Bone marrow (tissue), 2 donors: ENCODE results near the gene AK5.

Experiments
- DNase-seq, 2 donors: peaks; one replicate each; lab custom pipeline; 2025; lab: John Stamatoyannopoulos, UW

Gene AK5

DNA sequence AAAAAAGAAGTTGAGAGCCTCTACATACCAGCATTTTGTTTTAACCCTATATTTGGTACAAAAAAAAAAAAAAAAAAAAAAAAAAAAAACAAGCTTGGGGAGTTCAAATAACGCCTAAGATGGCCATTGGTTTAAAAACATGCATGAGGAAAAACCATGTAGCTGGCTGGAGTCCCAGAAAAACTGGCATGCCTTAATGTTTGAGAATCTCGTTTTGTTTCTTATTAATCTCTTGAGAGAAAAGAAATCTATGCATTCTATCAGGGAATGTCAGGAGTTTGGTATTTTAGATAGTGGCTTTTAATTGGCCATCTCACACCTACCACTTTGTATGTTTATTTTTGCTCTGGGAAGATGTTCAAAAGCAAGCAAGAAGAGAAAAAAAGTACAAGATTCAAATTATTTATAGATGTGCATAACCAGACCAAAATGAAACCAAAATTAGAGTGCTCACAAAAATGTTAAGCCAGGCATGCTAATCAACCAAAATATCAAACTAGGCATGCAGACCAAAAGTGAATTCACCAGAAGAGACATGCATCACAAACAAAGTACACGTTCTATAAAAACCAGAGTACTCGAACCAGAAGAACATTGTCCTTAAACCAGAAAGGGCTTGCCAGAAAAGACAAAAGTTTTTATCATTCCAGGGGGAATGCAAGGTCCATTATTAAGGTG is 156.6 kb downstream of the AK5 start:
- no peak for DNase-seq

DNA sequence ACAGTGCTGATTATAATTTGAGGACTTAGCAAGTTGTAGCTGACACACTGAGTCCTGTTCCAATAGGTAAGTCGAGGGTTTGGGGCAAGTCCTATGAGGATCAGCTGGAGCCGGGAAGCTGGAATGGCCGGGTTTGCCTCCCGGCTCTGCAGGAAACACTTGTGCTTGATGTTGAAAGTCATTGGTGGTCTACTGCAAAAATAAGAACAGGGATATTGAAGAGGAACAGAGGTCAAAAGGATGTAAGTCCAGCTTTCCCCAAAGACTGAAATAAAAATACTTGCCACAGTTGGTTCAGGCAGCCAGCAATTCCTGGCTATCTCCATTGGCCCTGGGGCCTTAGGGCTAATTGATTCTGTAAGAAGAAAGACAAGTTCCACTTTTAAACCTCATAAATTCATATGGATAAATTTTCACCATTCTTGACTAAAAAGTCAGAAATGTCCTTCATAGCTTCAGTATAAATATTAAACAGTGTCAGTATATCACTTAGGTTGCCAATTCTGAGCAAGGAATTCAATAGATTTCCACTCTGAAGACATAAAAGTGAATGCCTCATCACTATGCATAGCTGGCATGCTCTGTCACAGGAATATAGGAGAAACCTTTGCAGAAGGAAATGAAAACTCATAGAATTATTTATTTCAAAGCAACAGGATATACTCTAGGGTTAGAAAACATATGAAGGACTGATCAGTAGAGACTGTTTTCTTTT is 165.2 kb downstream of the AK5 start:
- DNase-seq: no peak

DNA sequence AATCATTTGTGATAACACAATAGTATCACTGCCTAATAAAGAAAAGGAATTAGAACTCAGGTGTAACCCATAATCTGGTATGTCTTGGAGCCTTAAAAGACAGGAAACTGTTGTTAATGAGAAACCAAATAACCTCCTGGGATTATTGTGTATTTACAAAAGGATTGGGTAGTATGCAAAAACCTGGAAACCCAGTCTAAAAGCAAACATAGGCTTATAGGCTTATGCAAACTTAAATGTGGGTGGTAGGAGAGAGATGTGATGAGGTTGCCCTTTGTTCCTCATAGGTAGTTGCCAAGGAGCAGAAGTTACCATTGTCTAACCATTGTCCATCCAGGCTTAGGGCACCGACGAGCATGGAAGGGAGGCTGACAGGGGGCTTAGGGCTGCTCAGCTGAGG is 165.8 kb downstream of the AK5 start:
- no peak for DNase-seq

DNA sequence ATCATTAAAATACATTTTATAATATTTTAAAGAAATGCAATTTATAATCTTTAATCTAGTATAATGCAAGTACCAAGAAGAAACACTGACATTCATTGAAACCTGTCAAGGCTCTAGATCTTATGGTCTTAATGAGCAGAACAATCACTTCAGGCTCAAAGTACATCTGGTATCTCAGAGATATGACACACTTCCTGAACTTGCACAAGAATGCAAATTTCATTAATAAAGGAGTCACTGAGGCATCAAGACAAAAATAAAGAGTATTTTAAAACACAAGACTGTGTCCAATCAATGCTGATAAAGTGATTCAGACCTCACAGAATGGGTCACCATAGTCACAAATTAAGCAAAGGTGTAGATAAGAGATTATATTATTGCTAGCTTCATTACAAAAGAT is 178.1 kb downstream of the AK5 start:
- DNase-seq: no peak

DNA sequence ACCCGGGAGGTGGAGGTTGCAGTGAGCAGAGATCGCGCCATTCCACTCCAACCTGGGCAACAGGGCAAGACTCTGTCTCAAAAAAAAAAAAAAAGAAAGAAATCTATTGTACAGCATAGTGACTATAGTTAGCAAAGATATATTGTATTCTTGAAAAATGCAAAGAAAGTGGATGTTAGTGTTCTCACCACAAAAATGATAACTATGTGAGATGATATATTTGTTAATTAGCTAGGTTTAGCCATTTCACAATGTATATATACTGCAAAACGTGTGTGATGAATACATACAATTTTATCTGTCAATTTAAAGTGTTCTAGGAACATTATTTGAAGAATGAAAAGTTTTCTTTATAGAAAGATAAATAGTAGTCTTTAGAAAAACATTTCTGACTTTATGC is 179.9 kb downstream of the AK5 start:
- DNase-seq: no peak

DNA sequence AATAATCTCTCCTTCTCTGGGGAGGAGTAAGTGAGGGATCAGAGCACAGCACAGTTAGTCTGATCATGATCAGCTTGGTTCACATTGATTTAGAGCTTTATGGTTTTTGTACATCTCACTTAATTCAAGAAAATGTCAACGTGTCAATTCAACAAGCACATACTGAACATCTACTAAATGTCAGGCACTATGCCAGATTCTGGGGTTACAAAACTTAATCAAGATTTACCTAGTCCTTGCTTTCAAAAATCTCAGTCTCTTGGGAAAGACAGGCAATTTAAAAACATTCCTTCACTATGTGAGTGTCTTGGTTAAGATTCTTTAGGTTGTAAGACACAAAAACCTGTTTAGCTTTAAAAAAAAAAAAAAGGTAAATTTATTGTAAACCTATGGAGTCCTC is 181.4 kb downstream of the AK5 start:
- DNase-seq: no peak

DNA sequence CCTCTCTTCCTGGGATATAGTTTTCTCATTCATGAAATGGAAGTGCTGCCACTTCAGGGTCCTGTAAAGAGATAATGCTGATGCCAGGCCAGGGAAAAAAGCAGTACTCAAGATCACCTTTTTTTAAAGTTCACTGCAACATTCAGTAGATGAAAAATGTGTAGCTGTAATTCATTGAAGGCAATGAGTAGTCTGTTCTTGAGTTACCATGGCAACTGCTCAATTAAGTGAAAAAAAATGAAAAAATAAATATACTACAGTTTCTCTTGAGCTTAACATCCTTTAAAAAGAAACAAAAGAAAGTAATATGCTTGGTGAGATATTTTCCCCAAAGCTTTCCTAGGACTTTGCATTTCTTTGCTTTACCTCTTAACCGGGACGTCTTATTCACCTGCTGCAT is 183.3 kb downstream of the AK5 start:
- no peak for DNase-seq

DNA sequence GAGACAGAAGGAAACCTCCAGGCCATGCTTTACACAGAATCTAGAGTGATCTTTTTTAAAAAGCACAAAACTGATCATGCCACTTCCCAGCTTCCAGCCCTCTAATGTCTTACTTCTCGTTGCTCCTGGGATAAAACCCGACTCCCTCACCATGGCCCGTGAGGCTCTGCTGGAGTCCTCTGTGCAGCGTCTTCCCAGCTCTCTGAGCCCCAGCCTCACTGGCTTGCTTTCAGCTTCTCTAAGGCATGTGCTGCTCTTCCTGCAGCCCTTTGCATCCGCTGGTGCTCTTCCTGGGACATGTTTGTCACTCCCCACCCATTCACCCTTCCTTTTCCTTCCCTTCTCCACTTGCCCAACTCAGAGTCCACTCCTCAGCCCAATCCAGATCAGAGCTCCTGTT is 184.1 kb downstream of the AK5 start:
- DNase-seq: no peak

DNA sequence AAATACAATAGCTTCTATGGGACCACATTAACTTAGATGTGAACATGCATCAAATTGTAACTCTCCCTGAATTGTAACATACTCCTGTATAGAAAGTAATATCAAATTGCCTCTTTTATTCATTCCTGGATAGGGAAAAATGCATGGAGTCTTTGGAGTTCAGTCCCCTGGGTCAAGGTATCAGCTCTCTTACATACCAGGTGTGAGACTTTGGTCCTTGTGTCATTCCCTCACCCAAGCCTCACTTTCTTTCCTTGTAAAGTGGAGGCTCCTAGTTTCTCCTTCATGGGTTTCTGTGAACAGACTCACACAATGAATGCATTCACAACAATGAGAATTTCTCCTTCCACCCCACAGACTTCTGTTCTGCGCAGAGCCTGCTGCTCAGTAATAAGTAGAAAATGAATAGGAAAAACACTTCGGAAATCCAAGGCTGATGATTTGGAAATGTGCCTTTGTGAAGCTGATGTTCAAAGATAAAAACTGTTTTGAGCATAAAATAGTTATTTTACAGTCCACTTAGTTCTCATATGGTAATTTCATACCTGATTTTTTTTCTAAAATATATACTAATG is 185.3 kb downstream of the AK5 start:
- no peak for DNase-seq

DNA sequence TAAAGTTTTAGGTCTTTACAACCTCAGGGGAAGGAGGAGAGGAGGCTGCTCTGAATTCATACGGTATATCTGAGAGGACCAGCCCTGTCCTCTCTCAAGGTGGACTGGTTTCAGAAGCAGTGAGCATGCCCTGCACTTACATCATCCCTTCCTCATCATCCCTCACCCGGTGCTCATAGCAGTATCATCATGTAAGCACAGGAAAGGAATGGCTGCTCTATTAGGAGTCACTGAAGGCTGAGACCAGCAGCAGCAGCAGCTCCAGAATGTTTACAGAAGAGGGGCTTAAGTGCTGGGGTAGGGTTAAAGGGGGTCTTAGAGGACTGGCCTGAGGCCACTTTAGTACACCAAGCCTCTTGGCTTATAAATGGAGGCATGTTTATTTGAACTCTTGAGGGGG is 185.9 kb downstream of the AK5 start:
- DNase-seq: no peak

DNA sequence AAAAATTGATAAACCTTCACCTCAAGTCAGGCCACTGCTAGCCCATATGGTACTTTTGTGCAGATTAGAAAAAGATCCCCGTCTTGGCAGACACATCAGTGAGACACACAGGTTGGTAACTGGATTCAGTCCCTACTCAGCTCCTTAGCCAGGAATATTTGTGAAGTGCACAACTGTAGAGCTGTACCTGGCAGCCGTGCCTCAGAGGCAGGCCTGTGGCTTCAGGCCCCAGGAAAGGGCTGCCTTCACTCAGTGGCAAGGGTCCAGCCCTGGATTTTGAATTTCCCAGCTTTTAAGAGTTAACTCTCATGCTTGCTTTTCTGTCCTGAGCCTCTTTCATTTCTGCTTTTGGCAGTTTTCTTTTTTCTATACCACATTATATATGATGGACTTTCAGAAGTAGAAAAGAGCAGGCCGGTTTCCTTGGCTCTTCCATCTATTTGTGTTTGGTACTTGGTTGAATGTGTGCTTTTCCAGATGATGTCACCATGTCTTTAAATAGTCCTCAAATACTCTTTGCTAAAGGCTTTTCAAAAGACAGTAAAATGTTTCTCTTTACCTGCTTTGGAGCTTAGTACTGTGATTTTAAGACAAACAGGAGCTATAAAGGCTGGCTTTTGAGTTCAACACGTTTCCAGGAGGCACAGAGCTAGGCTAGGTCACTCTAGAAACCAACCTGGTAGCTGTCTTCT is 186.6 kb downstream of the AK5 start:
- DNase-seq: no peak

DNA sequence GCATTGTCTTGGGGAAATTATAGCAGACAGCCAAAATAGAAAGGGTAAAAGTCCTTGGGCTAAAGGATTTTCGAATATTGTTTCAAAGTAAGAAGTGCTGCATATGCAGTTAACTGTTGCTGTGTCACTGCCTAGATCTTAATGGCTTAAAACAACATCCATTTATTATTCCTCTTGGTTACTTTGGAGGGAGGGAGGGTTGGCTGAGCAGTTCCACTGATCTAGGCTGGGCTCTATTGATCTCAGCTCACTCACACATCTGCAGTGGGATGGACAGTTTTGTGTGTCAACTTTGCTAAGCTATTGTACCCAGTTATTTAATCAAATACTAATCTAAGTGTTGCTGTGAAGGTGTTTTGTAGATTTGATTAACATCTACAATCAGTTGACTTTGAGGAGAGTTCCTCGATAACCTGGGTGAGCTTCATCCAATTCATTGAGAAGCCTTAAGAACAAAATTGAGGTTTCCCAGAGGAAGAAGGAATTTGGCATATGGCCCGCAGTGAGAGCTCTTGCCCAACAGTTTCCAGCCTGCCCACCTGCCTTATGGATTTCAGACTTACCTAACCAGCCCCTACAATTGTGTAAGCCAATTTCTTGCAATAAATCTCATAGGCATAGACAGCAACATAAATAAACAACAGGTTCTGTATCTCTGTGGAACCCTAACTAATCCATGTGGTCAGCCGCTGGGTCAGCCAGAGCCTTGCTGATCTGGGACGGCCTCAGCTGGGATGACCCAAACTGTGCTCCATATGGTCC is 187.3 kb downstream of the AK5 start:
- DNase-seq: no peak

DNA sequence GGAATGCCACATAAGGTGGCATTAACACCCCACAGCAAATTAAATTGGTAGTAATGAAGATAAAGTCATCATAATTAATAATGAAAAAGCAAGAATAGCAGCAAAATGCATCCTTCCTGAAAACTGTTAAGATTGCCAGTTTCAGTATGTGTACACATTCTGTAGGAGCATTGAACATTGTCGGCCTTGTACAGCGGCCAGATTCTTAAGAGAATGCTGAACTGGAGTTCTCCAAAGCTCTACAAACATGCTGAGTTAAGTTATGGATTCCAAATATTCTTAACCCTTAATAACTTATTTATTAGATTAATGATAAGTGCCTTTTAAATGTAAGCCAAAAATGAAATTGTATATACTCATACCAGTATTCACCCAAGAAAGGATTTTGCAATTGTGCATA is 189.9 kb downstream of the AK5 start:
- no peak for DNase-seq

DNA sequence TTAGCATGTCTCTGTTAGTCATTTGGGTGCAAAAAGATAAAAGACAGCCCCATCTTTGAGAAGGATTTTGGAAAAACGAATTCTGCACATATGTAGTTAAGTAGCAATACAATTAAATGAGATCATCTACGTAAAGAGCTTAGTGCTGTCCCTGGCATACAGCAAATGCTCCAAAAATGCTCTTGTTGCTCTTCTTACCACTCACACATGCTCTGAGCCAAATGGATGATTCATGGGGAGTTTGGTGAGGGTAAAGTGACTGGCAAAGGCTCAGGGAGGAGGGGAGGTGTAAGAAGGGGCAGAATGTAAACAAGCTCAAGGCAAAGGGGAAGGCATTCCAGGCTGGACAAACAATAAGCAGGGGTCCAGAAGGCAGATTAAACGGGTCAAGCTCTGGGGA is 191.9 kb downstream of the AK5 start:
- no peak for DNase-seq

DNA sequence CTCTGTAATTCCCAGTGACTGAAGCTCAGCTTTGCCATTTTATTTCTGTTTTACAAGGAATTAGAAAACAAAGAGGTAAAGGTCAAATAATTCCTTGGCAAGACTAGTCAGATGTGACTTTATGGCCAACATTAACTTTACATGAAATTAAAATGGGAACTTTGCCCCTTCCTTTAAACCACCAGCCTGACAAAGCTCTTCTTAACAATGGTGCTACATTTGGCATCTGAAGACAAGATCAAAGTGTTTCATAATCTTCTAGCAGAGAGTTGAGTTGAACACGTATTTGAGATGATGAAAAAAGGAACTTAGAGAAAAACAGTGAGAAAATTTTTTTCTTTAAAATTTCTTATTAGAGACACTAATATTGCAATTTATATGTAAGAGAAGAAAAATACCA is 193.8 kb downstream of the AK5 start:
- no peak for DNase-seq

DNA sequence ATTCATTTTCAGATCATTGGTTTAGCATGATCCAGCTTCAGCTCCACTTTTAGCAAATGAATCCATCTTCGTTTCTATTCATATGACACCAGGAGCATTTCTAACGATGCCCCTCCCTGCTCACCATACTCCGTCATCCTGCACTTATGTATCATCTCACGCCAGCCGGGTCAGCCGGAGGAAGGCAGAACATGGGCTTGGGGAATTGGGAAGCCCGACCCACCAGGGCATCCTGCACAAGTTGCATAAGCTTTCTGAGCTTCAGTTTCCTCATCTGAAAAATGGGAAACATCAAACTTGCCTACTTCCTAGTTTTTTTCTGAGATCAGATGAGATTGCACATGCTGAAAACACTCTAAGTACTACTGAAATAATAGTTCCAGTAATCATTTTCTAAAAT is 194.7 kb downstream of the AK5 start:
- no peak for DNase-seq

DNA sequence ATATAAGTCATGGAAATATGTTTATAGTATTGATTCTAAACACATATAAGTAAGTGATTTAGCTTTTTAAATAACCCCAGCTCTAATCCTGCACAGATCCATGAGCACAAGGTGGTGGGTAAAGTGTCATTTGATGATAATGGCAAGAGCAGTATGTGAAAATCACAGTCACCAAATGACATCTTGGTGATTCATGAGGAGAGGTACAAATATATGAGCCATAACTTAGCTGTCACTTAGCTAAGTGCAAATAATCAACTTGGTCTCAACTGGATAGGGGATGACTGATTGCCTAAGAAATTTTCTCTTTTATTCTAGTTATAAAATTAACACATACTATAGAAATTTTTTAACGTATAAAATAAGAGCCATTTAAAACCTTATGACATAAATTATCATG is 202.5 kb downstream of the AK5 start:
- DNase-seq: no peak

DNA sequence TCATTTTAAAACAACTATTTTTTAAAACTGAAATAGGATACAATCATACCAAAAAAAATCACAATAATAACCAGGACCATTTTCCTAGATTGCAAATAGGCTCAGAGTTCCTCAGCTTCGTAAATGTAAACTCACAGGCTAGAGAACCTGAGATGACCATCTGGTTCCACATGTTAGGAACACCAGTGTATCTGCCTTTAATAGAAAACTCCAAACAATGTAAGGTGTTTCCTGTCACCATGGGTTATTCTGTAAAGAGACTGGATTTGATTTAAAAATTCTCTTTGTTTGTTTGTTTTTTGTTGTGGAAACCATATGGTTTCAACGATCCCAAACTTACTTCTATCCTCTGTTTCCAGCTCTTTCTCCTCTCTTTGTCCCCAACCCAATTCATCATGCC is 203.1 kb downstream of the AK5 start:
- DNase-seq: no peak

DNA sequence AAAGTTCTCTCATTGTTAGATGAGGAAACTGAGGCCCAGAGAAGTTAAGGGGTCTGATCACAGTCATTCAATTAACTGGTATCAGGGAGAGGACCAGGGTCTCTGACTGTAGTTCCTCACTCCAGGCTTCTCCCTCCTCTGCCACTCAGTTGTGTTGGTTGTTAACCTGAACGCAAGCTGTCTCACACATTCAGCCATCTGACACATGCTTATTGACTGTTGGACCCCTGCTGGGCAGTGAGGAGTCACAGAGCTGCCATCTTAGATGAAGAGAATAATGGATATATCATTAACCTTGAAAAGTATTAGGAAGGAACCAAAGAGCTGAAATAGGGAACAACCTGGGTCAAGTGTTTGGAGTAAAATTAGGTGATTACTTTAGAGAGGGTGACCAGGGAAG is 205.8 kb downstream of the AK5 start:
- DNase-seq: no peak

DNA sequence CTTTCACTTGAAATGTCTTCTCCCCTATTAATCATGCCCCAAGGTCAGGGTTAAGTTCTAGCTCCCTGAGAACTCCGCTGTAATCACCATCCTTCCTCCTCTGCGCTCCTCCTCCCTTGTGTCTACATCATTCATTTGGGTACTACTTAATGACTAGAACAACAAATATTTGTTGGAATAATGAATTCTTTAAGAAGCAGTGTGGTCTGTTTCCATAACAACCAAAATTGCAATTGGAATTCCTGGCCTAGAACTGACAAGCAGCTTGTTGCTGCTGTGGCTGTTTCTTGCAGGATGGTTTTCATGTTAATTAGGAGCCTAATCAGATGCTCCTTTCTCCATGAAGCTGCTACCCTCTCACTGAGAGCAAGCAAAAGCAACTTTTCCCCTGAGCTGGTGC is 208.1 kb downstream of the AK5 start:
- DNase-seq: no peak

DNA sequence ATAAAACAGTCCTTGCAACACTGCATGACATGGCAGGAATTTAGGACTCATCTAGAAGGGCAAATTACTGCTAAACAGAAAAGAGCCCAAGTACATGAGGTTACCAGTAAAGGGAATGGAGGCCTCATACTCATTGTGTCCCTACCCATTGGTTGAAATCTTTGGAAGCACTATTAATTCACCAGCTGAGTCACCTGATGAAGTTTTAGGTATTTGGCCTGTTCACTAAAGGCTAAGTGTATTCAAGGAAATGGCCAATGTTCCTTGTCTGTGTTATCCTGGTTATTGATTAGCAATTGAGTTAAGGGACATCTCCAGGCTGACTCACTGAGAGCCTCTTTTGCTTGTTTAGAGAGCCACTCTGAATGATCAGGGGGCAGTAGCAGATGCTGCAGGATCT is 212.2 kb downstream of the AK5 start:
- no peak for DNase-seq

DNA sequence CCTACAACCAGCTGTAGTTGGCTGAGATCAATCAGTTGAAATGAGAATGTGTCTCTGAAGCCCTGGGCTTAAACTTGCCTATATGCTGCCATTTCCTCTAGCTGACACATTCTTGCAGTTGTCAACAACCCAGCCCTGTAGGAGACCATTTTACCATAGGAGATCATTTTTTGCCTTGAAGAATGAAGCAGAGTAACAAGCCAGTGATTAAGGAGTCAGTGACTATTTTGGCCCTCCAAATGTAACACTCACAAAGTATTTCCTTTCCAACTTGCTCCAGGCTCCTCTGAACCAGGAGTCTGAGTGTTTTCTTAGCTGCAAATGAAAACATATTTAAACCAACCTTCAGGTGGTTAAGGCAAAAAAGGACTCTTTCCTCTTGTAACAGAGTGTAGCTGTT is 217.1 kb downstream of the AK5 start:
- no peak for DNase-seq
